ENCODE data around the gene NUMA1.

Gene NUMA1

DNA sequence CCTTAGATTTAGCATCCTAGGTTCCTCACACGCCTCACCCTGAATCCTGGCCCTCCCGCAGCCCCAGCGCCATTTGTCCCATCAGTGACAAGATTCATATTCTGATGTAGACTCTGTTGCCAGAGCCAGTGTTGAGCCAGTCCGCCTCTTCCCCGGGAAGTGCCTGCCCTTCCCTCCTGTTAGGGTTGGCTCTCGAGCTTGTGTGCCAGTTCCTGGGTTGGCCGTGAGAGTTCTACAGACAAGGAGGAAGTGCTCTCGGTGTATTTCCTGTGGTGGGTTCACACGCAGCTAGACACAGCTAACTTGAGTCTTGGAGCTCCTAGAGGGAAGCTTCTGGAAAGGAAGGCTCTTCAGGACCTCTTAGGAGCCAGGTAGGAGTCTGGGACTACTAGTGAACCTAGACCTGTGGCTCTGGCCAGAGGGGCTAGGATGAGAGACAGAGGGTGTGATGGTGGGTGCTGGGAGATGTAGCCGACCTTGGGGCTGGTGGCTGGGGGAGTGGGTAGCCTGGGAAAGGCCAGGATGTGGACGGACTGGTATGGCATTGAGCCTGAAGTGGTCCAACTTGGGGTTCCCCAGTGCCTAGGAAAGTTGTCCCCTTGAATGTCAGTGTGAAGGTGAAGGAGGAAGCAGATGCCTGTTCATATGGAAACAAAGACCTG is 81.6 kb downstream of the NUMA1 start, which contains the start of gene IL18BP:
Gene IL18BP (plus strand): TSS at position 261 of the 662 bp plus-strand sequence. CDS start 1,076 bp downstream, outside the sequence.
- no peak for DNase-seq

DNA sequence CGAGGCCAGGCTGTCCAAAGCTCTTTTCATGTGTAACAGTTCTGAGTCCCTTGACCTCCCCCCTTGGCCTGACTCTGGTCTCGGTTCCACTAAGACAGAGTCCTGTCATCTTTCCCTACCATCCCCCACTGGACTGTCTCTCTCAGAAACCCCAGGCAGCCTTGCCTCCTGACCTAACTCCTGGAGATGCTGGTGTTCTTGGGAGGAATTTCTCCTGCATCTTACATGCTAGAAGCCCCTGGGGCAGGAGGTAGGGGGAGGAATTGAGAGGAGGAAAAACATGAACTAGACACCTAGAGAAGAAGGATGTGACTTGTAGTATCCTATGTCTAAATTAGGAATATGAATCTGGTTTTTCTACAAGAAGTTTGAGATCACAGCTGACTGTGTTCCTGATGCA is 82.3 kb downstream of the NUMA1 start:
- DNase-seq: no peak

DNA sequence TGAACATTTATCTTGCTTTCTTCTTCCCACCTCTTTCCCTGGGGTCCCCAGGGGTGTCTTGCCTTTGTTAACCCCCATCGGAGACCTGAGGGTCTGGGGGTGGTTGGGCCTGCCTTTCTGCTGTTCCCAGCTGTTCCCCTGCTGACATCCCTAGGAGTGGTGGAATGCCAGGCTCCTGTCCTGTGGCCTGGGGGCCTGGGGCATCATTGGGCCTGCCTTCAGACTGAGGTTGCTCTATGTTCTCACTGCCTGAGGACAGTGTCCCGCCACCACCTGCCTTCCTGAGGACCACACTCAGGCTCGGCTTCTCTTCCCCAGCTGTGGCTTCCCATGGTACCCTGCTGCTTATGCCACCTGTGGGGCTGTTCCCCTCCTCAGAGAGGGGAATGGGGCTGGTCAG is 82.7 kb downstream of the NUMA1 start:
- no peak for DNase-seq

DNA sequence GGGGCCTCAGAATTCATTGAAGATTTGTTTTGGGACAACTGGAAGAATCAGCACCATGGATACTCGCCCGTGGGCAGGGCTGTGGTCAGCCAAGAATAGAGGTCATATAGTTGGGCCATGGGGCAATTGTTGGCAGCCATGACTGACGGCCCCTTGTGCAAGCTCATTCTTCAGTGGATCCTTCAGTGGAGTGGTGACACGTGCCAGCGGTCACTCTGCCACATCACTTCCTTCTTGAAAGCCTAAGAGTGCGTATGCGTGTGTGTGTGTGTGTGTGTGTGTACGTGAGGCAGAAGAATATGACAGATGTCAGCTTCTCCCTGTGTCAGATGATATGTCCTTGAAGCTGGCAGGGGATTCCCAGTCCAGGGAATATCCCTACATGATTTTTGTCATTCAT is 83.4 kb downstream of the NUMA1 start:
- DNase-seq: no peak

DNA sequence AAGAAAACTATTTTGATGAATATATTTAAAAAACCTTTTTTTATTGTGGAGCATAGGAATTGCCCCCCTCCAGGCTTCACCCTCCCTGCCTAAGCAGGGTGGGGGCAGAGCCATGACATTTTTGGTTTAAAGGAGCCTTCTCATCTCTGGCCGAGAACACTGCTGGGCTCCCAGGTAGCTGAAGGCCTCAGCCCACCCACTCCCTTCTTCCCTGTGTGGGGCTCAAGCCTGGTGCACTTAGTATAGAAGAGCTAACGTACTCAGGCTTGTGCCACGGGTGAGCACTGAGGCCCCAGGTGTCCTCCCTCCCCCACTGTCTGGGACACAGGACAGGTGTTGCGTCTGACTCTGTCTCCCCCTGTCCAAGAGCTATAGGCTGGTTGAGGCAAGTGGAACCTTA is 83.8 kb downstream of the NUMA1 start:
- DNase-seq: no peak

DNA sequence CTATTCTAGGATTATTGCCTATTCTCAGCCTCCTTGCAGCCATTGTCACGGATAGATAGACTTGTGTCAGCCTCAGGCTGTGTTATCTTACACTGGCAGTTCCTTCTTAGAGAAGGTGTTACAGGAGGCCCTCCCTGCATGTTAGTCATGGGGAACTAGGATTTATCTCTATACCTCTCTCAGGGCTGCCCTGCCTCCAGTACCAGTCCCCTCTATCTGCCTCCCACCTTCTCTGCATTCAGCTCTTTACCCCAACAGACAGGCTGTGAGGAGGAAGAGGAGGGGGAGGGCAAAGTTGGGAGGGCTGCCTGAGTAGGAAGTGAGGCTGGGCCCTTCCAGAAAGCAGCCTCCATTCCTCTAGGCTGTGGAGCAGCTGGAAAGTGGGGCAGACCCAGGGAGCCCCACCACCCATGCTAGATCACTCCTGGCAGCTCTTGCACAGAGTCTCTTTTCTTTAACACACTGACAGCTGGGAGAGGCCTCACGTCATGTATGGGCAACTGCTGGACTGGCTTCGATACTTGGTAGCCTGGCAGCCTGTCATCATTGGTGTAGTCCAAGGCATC is 84.5 kb downstream of the NUMA1 start:
- DNase-seq: no peak

DNA sequence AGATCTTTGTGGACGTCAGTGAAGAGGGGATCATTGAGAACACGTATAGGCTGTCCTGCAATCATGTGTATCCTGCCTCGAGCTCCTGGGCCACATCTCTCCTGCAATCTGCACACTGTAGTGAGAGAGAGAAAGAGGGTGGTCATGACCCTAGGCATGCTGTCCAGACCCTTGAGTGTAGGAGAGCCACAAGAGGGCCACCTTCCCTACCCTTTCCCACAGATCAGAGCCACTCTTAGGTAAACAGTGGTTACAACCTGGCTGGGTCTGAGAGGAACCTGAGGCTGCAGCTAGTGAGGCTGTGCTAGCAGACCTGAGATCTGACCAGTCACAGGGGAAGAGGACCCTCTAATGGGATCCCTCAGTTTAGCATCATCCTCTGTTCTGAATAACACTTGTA is 85.6 kb downstream of the NUMA1 start:
- no peak for DNase-seq

DNA sequence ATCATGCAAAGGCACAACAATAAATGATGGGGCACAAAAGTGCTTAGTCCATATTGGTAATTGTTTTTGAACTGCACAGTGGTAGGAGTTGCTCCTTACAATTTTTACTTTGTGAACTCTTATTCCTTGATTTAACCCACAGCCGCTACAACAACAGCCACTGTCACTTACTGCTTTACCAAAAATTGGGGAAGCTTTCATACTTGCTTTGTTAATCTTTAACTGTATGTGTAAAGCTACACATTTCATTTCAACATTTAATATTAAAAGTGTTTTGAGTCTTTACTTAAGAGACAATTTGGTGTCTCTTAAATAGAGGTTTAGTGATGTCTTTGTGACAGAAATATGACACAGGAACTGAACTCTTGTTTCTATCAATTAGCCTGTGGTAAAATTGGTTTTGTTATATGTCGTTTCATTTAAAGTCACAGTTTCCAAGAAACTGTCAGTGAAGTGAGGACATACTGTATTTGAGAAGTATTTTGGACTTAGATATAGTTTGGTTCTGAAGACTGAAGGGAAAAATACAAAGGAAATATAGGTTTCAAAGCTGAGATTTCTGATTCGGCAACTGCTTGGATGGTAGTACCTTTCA is 88.1 kb downstream of the NUMA1 start:
- no peak for DNase-seq

DNA sequence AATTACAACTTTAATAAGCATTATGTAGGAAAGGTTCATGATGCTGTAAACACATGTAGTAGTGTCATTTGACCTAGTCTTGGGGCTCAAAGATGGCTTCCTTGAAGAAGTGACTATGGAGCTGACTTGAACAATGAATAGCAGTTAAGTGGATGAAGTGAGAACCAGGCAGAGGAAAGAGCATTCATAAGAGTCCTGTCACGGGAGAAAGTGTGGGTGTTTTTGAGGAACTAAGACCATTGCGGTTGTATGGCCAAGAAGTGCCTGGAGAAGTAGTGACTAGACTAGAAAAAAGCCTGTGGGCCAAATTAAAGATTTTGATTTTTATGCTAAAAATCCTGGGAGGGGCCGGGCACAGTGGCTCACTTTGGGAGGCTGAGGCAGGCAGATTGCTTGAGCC is 88.8 kb downstream of the NUMA1 start:
- DNase-seq: peak; percentile 22

DNA sequence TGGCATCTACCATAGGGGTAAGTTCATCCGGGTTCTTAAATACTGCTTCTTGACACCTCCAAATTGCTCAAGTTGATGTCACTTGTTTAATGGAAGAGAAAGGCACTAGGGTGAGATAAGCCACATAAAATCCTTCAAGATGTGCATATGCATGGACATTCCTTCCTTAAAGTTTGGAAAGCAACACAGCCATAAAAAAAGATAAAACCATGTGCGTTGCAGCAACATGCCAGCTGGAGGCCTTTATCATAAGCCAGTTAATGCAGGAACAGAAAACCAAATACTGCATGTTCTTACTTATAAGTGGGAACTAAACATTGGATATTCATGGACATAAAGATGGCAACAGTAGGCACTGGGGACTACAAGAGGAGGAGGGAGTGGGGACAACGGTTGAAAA is 89.6 kb downstream of the NUMA1 start:
- no peak for DNase-seq

DNA sequence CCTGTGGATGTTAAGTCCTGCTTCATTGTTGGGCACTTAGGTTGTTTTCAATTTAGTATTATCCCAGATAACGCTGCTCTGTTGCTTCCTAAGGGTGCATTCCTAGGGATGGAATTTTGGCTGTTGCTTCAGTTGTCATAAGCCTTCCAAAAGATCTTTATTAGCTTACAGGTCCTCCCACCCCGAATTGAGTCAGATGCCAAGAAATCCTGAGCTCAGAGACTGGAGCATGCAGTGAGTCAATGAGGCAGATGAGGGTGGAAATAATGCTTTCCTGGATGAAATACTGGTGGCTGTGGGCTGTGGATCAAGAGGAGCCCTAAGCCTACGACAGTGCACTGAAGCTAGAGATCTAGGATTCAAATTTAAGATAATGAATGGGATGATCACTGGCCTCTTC is 92.3 kb downstream of the NUMA1 start:
- DNase-seq: no peak

DNA sequence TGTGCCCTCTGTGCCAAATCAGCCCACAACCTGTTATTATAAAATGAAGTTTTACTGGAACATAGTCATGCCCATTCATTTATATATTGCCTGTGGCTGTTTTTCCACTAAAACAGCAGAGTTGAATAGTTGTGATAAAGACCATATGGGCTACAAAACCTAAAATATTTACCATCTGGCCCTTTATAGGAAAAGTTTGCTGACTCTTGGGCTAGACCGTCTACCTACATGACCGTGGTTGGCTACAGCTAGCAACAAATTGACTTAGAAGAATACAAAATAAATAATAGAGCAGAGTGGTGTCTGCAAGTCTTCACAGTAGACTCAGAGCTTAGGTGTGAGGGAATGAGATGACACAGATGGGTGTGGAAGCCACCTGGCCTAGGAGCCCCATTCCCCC is 92.8 kb downstream of the NUMA1 start:
- no peak for DNase-seq

DNA sequence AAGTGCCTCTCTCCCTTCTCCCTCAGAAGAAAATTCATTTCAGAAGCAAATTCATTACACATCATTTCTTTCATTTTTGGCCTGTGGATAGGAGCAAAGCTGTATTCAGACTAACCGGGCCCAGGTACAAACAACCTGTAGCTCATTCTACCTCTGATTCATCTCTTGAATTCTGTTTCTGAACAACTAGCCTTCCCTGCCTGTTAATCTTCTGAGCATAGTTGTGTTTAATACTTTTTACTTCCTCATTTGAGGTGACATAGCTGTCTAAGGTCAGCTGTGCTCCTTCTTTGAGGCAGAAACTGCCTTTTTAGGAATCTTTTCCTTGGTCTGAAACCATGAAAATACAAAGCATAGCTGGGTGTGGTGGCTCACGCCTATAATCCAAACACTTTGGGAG is 94.2 kb downstream of the NUMA1 start:
- no peak for DNase-seq

DNA sequence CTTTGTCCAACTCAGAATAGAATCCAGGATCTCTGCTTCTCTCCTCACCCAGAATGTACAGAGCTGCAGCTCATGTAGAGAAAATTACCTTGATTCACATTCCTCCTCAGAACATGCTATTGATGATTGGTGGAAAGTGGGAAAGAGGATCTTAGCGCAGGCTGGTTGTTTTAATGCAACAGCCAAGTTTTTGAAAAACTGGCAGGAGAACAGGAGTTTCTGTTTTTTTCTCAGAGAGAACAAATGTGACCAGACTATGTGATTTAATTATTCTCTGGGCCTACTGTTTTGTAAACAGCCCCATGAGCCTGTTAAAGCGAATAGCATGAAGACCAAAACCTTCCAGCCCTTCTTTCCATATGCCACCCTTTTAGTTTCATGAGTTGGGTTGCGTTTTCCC is 100.7 kb downstream of the NUMA1 start:
- peak; percentile 58 for DNase-seq

DNA sequence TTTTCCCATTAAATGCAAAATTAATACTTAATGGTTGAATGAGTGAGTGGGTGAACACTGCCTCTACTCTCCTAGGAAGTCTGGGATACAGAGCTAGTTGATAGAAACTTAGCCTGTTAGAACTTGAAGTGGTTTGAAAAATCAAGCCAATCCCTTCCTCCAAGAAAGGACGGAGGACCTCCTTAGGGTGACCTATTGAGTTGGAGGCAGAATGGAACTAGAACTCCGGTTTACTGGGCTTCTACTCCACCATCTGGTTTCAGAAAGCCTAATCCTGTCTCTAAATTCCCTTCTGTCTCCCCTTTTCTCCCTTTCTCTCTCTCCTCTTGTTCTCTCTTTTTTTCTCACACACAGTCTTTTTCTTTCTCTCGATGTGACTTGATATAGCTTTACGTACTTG is 101.2 kb downstream of the NUMA1 start:
- DNase-seq: no peak

DNA sequence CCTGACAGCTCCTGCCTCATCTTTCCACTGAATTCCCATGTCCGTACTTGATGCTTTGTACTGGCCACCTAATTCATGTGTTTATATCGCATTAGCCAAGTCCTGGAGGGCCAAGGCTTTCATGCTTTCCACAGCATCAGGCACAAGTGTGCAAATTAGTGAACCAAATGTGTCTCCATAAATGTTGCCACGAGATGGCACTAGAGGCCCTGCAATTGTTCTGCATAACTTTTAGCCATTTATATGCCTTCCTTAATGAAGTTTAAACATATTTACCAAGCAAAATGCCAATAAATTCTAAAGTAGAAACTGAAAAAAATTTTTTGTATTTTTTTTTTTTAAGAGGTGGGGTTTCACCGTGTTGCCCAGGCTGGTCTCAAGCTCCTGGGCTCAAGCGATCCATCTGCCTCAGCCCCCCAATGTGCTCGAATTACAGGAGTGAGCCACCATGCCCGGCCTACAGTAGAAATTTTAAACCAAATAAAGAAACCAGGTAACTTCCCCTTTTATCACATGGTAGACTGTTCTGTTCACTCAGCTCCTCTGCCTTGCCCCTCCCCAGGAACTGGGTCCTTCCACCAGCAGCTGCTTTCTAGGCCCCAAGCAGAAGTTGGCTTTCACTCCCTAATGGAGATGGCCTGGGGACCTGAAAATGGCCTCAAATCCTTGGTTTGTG is 102.5 kb downstream of the NUMA1 start:
- peak; percentile 74 for DNase-seq

DNA sequence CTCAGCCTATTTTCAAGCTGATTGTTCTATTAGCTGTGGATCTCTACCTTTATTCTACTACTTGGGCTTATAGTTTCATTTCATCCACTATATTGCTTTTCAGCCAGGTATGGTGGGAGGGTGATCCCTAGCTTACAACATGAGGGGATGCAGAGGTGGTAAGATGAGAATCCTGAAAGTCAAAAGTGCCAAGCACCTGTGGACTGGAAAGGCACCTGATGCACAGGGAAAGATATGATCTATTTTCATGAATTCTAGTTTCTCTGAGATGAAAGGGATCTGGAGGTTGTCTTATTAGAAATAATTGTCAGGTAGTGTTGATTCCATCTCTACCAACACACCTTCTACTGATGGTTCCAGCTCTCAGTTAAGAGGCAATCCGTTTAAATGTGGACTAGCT is 103.3 kb downstream of the NUMA1 start:
- DNase-seq: no peak

DNA sequence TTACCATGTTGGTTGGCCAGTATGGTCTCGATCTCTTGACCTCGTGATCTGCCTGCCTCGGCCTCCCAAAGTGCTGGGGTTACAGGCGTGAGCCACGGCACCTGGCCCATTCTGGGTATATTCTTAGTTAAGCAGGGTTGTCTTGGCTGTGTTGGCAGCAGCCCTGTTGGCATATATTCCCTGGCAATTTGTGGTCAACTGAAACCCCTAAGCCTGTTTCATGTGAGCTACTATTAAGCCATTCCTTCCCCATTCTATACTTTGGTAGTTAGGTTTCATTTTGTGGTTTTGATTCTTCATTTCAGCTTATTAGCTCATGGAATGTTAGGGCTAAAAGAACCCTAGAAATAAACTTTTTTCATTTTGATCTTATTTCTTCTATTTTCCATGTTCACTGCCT is 103.8 kb downstream of the NUMA1 start:
- no peak for DNase-seq

DNA sequence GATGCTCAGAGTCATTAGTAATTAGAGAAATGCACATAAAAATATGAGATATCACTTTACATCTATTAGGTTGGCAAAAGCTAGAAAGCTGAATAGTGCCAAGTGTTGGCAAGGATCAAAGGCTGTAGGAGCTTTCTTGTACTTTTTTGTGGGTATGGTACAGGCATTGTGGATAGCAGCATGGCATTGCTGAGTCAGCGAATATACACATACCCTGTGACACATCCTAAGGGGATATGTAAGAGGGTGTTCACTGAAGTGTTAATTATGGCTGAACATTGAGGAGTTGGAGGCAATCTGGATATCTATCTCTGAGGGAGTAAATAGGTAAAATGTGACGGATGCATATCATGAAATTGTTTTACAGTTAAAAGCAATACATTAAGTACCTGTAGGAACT is 108.7 kb downstream of the NUMA1 start:
- no peak for DNase-seq

DNA sequence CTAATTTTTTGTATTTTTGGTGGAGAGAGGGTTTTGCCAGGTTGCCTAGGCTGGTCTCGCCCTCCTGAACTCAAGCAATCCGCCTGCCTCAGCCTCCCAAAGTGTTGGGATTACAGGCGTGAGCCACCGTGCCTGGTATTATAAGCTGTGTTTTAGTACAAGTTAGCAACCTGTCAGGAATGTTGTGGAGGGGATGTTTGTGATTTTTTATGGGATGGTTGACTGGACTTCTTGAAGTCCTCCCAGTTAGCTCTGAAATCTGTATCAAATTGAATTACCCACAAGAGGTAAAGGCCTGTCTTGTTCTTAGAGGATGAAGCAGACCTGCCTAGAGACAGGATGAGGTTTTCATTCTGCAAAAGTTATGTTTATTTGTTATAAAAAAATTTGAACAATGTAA is 115.7 kb downstream of the NUMA1 start:
- DNase-seq: no peak

DNA sequence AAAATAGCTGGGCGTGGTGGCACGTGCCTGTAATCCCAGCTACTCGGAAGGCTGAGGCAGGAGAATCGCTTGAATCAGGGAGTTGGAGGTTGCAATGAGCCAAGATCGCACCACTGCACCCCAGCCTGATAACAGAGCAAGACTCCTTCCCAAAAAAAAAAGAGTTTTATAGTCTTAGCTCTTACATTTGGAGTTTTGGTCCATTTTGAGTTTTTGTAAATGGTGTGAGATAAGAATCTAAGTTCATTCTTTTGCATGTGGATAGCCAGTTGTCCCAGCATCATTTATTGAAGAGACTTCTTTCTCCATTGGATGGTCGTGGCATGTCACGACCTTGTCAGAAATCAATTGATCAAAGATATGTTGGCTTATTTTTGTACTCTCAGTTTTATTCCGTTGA is 116.9 kb downstream of the NUMA1 start:
- DNase-seq: no peak

DNA sequence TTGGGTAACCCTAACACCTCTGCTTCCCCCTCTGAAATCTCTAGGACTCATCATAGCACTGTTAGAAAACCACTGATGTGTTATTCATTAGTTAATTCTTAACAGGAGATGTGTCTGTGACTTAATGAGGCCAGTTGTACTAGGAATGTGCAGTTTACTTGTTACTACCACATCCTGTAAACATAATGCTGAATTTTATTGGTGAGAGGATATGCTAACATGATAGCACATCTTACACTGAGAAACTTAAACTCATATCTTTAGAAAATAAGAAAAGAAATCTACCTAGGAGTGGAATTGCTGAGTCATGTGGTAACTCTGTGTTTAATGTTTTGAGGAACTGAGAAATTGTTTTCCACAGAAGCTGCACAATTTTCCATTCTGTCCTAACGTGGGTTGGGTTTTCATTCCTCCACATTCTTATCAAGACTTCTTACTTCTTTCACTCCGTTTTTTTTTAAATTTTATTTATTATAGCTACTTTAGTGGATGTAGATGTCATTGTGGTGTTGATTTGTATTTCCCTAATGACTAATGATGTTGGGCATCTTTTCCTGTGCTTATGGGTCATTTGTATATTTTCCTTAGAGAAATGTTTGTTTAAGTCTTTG is 117.8 kb downstream of the NUMA1 start:
- DNase-seq: no peak

DNA sequence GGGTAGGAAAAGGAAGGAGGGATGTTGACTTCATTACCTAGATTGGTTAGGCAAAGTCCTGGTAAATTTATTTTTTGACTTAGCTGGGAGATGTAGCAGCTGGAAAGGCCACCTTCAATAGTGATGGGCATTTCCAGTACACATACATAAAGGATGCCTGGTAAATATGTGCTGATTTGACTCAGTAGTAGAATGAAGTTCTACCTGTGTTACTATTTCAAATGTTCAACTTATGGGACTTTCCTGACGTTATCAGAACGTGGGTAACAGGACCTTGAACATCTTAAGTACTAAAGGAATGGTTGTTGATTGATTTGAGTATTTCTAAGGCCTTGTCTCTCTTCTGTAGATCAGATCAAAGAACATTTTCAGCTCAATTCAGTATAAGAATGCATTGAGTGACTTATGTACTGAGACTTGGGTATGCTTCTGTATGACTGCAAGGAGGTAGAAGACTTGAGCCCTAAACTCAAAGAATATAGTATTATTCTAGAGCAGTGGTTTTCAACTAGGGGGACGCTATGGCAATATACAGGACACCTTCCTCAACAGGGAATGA is 124.4 kb downstream of the NUMA1 start:
- DNase-seq: no peak

Measured in midbrain (tissue), 1 donor.